OCI-LY3 (cell line): ENCODE measurements around the gene GON7.

ENCODE experiments used
- H2AFZ ChIP-seq: fragments of 200-600, 300-600 bp; shearing (Covaris generic); 2 replicates; pipeline ENCODE4 v1.6.0; 2014; ENCODE audit warnings: antibody characterized with exemption, low read depth, low read length
- H3K27ac ChIP-seq: fragments of 200-600, 300-600 bp; sonication (generic); 2 replicates; pipeline ENCODE4 v1.5.1; 2014; ENCODE audit warnings: mild to moderate bottlenecking, low read length, moderate library complexity, mixed read lengths
- H3K27me3 ChIP-seq: fragments of 200-600, 300-600 bp; sonication (generic); 2 replicates; pipeline ENCODE4 v1.6.1; 2014; ENCODE audit warnings: low read depth, low read length, mixed read lengths
- H3K36me3 ChIP-seq: fragments of 200-600, 300-600 bp; sonication (generic); replicated peaks from 2 replicates; pipeline ENCODE3; 2014; ENCODE audit warnings: low read depth, low read length, mixed read lengths
- H3K4me1 ChIP-seq: fragments of 300-600, 200-600 bp; sonication (generic); 2 replicates; pipeline ENCODE4 v1.6.1; 2014; ENCODE audit warnings: low read length, mixed read lengths
- H3K4me2 ChIP-seq: fragments of 200-600, 300-600 bp; sonication (generic); 2 replicates; pipeline ENCODE4 v1.6.1; 2014; ENCODE audit warnings: low read length, mixed read lengths
- H3K4me3 ChIP-seq: fragments of 300-600, 200-600 bp; sonication (generic); 2 replicates; pipeline ENCODE4 v1.5.1; 2014; ENCODE audit warnings: antibody characterized with exemption, mild to moderate bottlenecking, low read length, moderate library complexity
- H3K79me2 ChIP-seq: fragments of 300-600, 200-600 bp; shearing (Covaris generic); 2 replicates; pipeline ENCODE4 v1.6.1; 2014; ENCODE audit warnings: mild to moderate bottlenecking, low read length, mixed read lengths
- H3K9ac ChIP-seq: fragments of 300-600, 200-600 bp; shearing (Covaris generic); 2 replicates; pipeline ENCODE4 v1.6.0; 2014; ENCODE audit warnings: mild to moderate bottlenecking, low read length, moderate library complexity
- H3K9me3 ChIP-seq: fragments of 200-600, 300-600 bp; shearing (Covaris generic); 2 replicates; pipeline ENCODE4 v1.6.1; 2014; ENCODE audit warnings: low read length, mixed read lengths; ENCODE audit not compliant: insufficient read depth
- H4K20me1 ChIP-seq: fragments of 200-600, 300-600 bp; sonication (generic); 2 replicates; pipeline ENCODE4 v1.6.1; 2016; ENCODE audit warnings: low read length, mixed read lengths; ENCODE audit not compliant: insufficient read depth
- CTCF ChIP-seq: fragments of 200-600, 300-600 bp; sonication (generic); IDR thresholded peaks from 2 replicates; pipeline ENCODE4 v1.5.1; 2014; ENCODE audit warnings: antibody characterized with exemption, low read length, low read depth
- EZH2phosphoT487 ChIP-seq: fragments of 200-600 bp; shearing (Covaris generic); IDR thresholded peaks from 2 replicates; pipeline ENCODE4 v1.6.1; 2018; ENCODE audit warnings: antibody characterized with exemption, mixed run types, low read depth

Gene GON7

GRCh38 chr14:93156693-93157369 is 50.0 kb downstream of the GON7 start:
- TF ChIP-seq CTCF (no peak), EZH2phosphoT487 (no peak)
- no peaks in the 10 kb centered on the region for H3K27me3 ChIP-seq
- H3K9ac ChIP-seq = no peak overlapping the region
- H2AFZ ChIP-seq = no peak overlapping the region
- no peaks in the 10 kb centered on the region for H3K79me2 ChIP-seq
- H3K4me2 ChIP-seq = no peak overlapping the region
- H3K4me1 ChIP-seq = no peaks in the 10 kb centered on the region
- H3K9me3 ChIP-seq = no peaks in the 10 kb centered on the region
- H3K27ac ChIP-seq = no peak overlapping the region
- H4K20me1 ChIP-seq = no peaks in the 10 kb centered on the region
- H3K36me3 ChIP-seq = no peaks in the 10 kb centered on the region
- H3K4me3 ChIP-seq = no peak overlapping the region

GRCh38 chr14:93155667-93156066 is 51.2 kb downstream of the GON7 start:
- Histone ChIP-seq H3K9me3 (no peaks in the 10 kb centered on the region), H2AFZ (no peak overlapping the region), H3K27ac (no peak overlapping the region), H3K4me2 (no peak overlapping the region), H4K20me1 (no peaks in the 10 kb centered on the region), H3K36me3 (no peaks in the 10 kb centered on the region), H3K4me1 (no peaks in the 10 kb centered on the region), H3K27me3 (no peaks in the 10 kb centered on the region), H3K9ac (no peak overlapping the region), H3K4me3 (no peak overlapping the region), H3K79me2 (no peaks in the 10 kb centered on the region)
- TF ChIP-seq EZH2phosphoT487 (no peak), CTCF (no peak)

GRCh38 chr14:93153121-93153520 is 53.7 kb downstream of the GON7 start:
- Histone ChIP-seq H3K27me3 (no peaks in the 10 kb centered on the region), H2AFZ (no peak overlapping the region), H3K79me2 (no peaks in the 10 kb centered on the region), H3K4me1 (peaks cover 8% of the 10 kb centered on the region), H3K9ac (no peak overlapping the region), H4K20me1 (no peaks in the 10 kb centered on the region), H3K9me3 (no peaks in the 10 kb centered on the region), H3K4me3 (no peak overlapping the region), H3K36me3 (no peaks in the 10 kb centered on the region), H3K27ac (no peak overlapping the region), H3K4me2 (no peak overlapping the region)
- TF ChIP-seq EZH2phosphoT487 (no peak), CTCF (no peak)
